ENCODE results near the gene ARFRP1. TPM values are rescaled to one million over a fixed set of nuclear protein-coding genes. Genes with fewer than 3 reads are reported as not detected.

The ARFRP1 gene
- total and polyA plus RNA-seq, 2 of the 4 experiments (the other 2 are of a cell fraction) = 25.3 to 36.6 TPM

DNA sequence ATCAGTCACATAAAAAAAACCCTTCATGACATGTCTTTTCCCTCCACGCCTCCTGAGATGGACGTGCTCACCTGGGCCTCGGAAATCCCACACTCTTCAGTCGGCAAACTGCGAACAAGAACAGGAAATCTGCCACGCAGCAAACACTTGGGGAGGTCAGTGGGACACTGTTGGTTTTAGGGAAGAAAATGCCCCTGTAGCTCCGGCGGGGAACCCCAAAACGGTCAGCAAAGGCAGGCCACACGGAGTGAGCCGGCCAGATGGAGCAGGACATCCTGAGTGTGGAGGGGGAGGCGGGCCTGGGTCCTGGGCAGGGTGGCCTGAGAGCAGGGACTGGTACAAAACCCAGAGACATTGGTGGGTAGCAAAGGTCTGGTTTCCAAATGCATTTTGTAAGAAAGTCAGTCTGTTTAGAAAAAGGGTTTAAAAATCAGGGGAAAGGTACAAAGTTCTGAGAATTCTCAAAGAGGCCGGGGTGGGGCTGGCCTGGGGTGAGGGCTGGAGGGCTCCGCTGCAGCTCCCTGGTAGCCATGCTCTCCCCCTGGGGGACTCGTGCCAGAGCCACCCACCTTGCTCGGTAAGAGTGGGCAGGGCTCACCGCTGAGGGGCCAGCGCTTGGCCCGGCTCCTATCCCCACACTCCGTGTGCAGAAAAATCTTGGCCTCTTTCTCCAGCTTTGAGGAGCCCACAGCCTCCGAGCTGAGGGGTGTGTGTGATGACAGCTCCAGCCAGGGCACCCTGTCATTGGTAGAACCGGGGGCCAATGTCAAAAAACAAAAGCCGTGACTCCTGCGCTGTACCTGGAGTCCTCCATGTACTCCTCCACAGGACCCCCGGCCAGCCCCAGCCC is 37.0 kb upstream of the ARFRP1 start:
- Histone ChIP-seq H3K9me1 (ENCODE audit: insufficient read depth, low read length) (no peaks in the 10 kb centered on the region), H4K8ac (ENCODE audit: low read depth in 2 of 2, low read length in 2 of 2) (0 out of 4 replicates have a peak overlapping the region, but pooled peaks of 1 of the 2 experiments have one; percentile 19), H2AK9ac (replicated peaks; ENCODE audit: low read depth, low read length, poor library complexity) (no peak overlapping the region), H3K27ac (ENCODE audit: insufficient read depth, low read length) (no peak overlapping the region), H2BK5ac (ENCODE audit: low read depth, low read length, poor library complexity, severe bottlenecking) (no peak overlapping the region), H3K56ac (ENCODE audit: extremely low read depth, insufficient read depth, low read length) (no peak overlapping the region), H3K79me1 (ENCODE audit: low read depth in 1 of 2, low read length in 2 of 2) (peaks cover 4 to 9% of the 10 kb centered on the region in 2 experiments; a peak in 2 of 4 replicates), H3K36me3 (ENCODE audit: control insufficient read depth, insufficient read depth, low read length) (peaks cover 30% of the 10 kb centered on the region; the same call in 1 of the 2 replicates), H3K4me3 (ENCODE audit: insufficient read depth, low read depth, low read length) (no peak overlapping the region), H3K27me3 (ENCODE audit: control insufficient read depth, insufficient read depth, low read length) (no peaks in the 10 kb centered on the region), H3K9ac (ENCODE audit: low read depth, low read length) (no peak overlapping the region), H4K91ac (ENCODE audit: insufficient read depth, low read depth, low read length) (no peak overlapping the region), H4K5ac (ENCODE audit: low read depth, low read length) (no peak overlapping the region), H3K4me2 (ENCODE audit: low read depth, low read length) (no peak overlapping the region), H2BK20ac (ENCODE audit: low read depth, low read length) (no peak overlapping the region), H3K18ac (ENCODE audit: low read depth, low read length) (no peak overlapping the region), H3K4me1 (ENCODE audit: control insufficient read depth, insufficient read depth, low read length) (peaks cover 5% of the 10 kb centered on the region), H3K14ac (replicated peaks; ENCODE audit: low read depth, low read length) (no peak overlapping the region), H2BK120ac (ENCODE audit: low read depth, low read length) (no peak overlapping the region), H2BK15ac (ENCODE audit: low read depth, low read length) (no peak overlapping the region), H3K9me3 (ENCODE audit: control insufficient read depth, insufficient read depth, low read length) (no peaks in the 10 kb centered on the region), H2AK5ac (ENCODE audit: low read depth, low read length) (no peak overlapping the region), H3K4ac (ENCODE audit: low read depth, low read length) (no peak overlapping the region), H4K20me1 (ENCODE audit: insufficient read depth, low read length) (peaks cover 11% of the 10 kb centered on the region), H3K23ac (ENCODE audit: low read depth, low read length) (no peak overlapping the region), H2AFZ (replicated peaks; ENCODE audit: low read length, poor library complexity) (no peak overlapping the region)
- DNase-seq (no peak), ATAC-seq (ENCODE audit: low read depth) (no peak)
- BruUV-seq (replicated peaks) = no TSS peak
- 91% methylated on average over 6 of the region's 25 CpGs; no CpG with 5 or more reads in 1 of the 2 experiments for WGBS, 2 experiments (ENCODE audit: extremely low coverage in 2 of 2, insufficient read length in 1 of 2)
- intact Hi-C loops (cut with micrococcal nuclease) = no loop called here
- no peak for TF ChIP-seq MXI1 (IDR thresholded peaks at IDR 0.05; ENCODE audit: borderline replicate concordance, low read depth, low read length)
- TF ChIP-seq RFX5 (IDR thresholded peaks at IDR 0.05; ENCODE audit: low read depth, low read length) = no peak
- TF ChIP-seq, protein P1, sequence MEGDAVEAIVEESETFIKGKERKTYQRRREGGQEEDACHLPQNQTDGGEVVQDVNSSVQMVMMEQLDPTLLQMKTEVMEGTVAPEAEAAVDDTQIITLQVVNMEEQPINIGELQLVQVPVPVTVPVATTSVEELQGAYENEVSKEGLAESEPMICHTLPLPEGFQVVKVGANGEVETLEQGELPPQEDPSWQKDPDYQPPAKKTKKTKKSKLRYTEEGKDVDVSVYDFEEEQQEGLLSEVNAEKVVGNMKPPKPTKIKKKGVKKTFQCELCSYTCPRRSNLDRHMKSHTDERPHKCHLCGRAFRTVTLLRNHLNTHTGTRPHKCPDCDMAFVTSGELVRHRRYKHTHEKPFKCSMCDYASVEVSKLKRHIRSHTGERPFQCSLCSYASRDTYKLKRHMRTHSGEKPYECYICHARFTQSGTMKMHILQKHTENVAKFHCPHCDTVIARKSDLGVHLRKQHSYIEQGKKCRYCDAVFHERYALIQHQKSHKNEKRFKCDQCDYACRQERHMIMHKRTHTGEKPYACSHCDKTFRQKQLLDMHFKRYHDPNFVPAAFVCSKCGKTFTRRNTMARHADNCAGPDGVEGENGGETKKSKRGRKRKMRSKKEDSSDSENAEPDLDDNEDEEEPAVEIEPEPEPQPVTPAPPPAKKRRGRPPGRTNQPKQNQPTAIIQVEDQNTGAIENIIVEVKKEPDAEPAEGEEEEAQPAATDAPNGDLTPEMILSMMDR (conservative IDR thresholded peaks at IDR 0.05; ENCODE audit: low read depth, low read length) = no peak
- TF ChIP-seq CHD1 (IDR thresholded peaks at IDR 0.05; ENCODE audit: low read depth, low read length) = no peak
- no peak for TF ChIP-seq BHLHE40 (IDR thresholded peaks at IDR 0.05; ENCODE audit: low read depth, low read length)
- TF ChIP-seq RCOR1 (IDR thresholded peaks at IDR 0.05; ENCODE audit: insufficient replicate concordance, low read length) = no peak
- TF ChIP-seq, protein P2, sequence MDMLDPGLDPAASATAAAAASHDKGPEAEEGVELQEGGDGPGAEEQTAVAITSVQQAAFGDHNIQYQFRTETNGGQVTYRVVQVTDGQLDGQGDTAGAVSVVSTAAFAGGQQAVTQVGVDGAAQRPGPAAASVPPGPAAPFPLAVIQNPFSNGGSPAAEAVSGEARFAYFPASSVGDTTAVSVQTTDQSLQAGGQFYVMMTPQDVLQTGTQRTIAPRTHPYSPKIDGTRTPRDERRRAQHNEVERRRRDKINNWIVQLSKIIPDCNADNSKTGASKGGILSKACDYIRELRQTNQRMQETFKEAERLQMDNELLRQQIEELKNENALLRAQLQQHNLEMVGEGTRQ (IDR thresholded peaks at IDR 0.05; ENCODE audit: low read depth, low read length) = no peak
- TF ChIP-seq NFE2L2 (IDR thresholded peaks at IDR 0.05; ENCODE audit: low read depth, low read length) = no peak
- TF ChIP-seq MAFK (IDR thresholded peaks at IDR 0.05; ENCODE audit: low read depth, low read length) = no peak
- TF ChIP-seq POLR2A (IDR thresholded peaks at IDR 0.05; ENCODE audit: low read depth, low read length) = no peak
- CTCF ChIA-PET = no interaction called here
- in situ Hi-C loops (cut with MboI; ENCODE audit: low sequenced_read_pairs) = no loop called here
- POLR2A ChIA-PET (ENCODE audit: unreplicated experiment) = interaction anchor here (0.7 kb wide), 1 partner anchor 86 kb away, joined by 3 read pairs; the partner anchor contains the start of gene RTEL1
- dilution Hi-C loops (cut with HindIII; ENCODE audit: low sequenced_read_pairs, unreplicated experiment) = no loop called here
